Gastrocnemius medialis (tissue), 4 donors: ENCODE results near the gene CDK14.

Experiments
- CTCF ChIP-seq, 5 experiments: fragments of 450-650 bp in 3 of 5; fragments of 200-600 bp in 2 of 5; sonication (generic) in 2 of 5; IDR thresholded peaks in 4 of 5; conservative IDR thresholded peaks in 1 of 5; 1 replicate in 4 of 5; 2 replicates in 1 of 5; pipeline ENCODE4 v1.5.1; 2016 to 2019; ENCODE audit warnings: antibody characterized with exemption in 5 of 5, mild to moderate bottlenecking in 3 of 5, moderate library complexity in 3 of 5
- POLR2A ChIP-seq, 2 donors: fragments of 450-650 bp; IDR thresholded peaks; one replicate each; pipeline ENCODE4 v1.6.1; 2017; ENCODE audit warnings: antibody characterized with exemption in 2 of 2, mild to moderate bottlenecking in 2 of 2, moderate library complexity in 2 of 2

- TF ChIP-seq CTCF (IDR thresholded peaks at IDR 0.05 in 4 of 5, conservative IDR thresholded peaks at IDR 0.05 in 1 of 5) (no peak), POLR2A (IDR thresholded peaks at IDR 0.05) (no peak)
Measured at GRCh38 chr7:90777465-90777864, 181.3 kb downstream of the CDK14 start.
